Measurements from ENCODE around the gene RRAD.
"Not testable (repeated sequence)": the region's sequence is repeated elsewhere in the genome, so short reads cannot be mapped to it uniquely, and the experiment has no call there.

The RRAD gene

DNA sequence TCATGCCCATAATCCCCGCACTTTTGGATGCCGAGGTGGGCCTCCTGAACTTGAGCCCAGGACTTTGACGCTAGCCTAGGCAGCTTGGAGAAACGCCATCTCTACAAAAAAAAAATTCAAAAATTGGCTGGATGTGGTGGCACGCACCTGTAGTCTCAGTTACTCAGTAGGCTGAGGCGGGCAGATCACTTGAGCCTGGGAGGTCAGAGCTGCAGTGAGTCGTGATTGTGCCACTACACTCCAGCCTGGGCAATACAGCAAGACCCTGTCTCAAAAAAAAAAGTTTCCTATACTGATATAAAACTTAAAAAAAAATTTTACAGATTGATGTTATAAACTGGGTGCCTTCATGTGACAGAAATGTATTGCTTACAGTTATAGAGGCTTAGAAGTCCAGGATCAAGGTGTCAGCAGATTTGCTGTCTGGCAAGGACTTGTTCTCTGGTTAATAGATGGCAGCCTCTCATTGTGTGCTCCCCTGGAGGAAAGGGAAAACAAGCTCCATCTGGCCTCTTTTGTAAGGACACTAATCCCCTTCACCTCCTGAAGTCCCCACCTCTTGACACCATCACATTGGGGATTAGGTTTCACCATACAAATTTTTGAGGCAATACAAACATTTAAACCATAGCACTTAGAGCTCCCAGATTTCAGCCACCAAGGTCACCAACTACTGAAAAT lies 27.2 kb upstream of the RRAD start:
- DNase-seq = no peak

- DNase-seq = no peak
These were observed 25.8 kb upstream of the RRAD start for GRCh38 chr16:66950971-66951790.

GRCh38 chr16:66950437-66950836 lies 25.1 kb upstream of the RRAD start:
- DNase-seq = no peak

DNA sequence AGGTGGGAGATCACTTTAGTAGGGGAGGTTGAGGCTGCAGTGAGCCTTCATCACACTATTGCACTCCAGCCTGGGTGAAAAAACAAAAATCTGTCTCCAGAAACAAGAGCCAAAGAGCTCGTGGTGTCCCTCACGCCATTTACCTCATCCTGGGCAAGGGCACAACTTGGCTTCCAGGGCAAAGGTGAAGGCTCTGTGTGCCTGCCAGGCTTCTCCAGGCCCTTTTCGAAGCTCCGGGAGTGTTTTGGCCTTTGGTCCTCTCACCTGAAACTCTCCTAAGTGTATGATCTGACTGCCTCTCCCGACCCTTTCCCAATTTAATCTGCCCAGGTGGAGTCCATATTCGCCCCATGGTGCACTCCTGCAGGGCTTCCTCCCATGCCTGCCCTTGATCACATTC lies 24.1 kb upstream of the RRAD start:
- no peak for DNase-seq

- no peak for DNase-seq
These were observed 23.5 kb upstream of the RRAD start for GRCh38 chr16:66948837-66949225.

- DNase-seq = peak in 3 of 58 donors; percentile 23 to 43 (median 36)
These were observed 22.9 kb upstream of the RRAD start for GRCh38 chr16:66948134-66948836.

- peak in 53 of 58 donors; percentile 9 to 87 (median 57) for DNase-seq
These were observed 22.1 kb upstream of the RRAD start for GRCh38 chr16:66947302-66948065.

DNA sequence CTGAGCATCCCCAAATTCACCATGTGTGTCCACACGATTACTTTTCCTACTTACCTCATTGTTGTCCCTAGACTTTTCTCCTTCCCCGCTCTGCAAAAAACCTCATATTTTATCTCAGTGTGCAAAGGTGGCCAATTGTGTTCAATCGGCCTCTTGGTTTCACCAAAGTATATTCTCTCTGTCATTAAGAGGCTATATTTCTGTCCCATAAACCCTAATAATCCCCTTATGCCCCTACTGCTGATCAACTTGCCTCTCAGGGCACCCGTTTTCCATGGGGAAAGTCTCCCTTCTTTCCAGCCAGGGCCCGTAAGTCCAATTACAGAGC lies 21.6 kb upstream of the RRAD start:
- DNase-seq = no peak

DNA sequence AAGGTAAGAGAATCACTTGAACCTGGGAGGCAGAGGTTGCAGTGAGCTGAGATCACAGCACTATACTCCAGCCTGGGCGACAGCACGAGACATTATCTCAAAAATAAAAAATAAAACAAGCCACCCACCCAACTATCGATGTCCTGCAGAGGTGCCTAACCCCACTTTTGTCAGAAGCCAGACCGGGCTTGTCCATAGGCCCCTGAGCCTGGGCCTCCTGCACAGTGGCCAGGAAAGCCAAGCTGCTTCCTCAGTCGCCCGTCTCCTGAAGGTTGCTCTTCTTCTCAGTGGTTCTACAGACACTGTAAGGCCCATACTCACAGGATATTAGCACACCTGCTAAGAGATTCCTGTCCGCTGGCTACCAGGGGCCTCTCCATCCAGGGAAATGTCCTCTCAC lies 21.2 kb upstream of the RRAD start:
- DNase-seq = no peak

DNA sequence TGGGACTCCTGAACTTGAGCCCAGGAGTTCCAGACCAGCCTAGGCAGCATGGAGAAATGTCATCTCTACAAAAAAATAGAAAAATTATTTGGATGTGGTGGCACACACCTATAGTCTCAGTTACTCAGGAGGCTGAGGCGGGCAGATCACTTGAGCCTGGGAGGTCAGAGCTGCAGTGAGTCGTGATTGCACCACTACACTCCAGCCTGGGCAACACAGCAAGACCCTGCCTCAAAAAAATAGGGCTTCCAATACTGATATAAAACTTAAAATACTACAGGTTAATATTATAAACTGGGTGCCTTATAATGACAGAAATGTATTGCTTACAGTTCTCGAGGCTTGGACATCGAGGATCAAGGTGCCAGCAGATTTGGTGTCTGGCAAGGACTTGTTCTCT lies 20.6 kb upstream of the RRAD start:
- DNase-seq = no peak

DNA sequence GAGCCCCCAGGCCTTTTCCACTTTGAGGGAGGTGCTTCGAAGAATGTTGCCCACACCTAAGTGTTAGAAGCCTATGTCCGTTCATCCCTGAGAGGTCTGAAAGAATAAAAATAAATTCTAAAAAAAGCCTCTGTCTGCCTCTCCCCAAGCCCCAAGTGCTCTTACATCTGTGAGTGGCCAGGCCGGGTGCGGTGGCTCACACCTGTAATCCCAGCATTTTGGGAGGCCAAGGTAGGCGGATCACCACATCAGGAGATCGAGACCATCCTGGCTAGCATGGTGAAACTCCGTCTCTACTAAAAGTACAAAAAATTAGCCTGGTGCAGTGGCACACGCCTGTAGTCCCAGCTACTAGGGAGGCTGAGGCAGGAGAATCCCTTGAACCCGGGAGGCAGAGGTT lies 19.6 kb upstream of the RRAD start:
- DNase-seq = not testable (repeated sequence)

GRCh38 chr16:66944054-66944441 lies 18.7 kb upstream of the RRAD start:
- DNase-seq = no peak

DNA sequence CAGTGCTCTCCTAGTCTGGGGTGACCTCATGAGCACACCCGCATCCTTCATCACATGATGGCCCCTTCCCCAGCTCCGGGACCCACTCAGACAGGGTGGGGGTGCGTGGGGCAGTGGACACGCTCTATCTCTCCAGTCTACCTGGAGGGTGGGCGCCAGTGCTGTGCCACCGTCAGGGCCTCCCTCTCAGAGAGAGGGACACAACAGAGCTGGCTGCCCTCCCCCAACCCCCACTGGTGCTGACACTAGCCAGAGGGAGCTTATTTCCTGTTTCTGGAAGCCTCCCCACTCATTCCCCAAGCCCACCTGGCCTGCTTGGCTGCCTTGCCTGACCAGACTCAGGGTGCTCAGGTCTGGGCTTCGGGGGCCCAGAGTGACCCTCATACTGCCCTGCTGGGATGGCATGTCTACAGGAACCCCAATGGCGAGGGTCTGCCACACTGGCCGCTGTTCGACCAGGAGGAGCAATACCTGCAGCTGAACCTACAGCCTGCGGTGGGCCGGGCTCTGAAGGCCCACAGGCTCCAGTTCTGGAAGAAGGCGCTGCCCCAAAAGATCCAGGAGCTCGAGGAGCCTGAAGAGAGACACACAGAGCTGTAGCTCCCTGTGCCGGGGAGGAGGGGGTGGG lies 18.2 kb upstream of the RRAD start:
- no peak for DNase-seq

DNA sequence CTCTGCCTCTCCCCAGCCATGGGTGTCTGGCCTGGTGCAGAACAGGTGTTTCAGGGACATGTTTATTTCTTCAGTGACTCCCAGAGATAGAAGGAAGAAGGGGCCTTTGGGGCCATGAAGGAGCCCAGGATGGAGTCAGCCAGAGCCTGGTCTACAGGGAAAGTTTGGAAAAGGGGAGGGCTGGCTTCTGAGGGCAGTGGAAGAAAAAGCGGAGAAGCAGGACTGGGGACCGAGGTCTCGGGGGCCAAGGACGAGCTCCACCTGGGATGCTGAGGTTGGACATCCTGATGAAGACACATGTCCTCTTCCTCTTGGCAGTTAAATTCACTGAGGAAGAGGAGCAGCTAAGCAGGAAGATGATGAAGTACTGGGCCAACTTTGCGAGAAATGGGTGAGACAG lies 17.6 kb upstream of the RRAD start:
- DNase-seq = no peak

- DNase-seq = no peak
These were observed 14.9 kb upstream of the RRAD start for GRCh38 chr16:66940236-66940635.

DNA sequence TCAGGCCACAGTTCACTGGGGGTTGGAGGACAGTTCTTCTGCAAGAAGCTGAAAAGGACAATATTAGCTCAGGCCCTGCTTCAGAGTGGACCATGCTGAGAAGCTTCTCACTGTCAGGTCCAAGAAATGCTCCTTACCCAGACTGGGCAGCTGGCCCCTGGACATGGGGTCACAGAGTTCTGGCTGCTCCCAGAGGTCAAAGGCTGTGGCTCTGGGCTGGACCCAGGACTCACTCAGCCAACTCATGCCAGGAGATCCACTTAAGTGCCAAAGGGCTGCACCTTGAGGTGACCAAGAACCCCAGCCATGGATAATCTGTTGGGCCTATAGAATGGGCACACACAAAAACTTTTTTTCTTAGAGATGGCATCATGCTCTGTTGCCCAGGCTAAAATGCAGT lies 14.0 kb upstream of the RRAD start:
- no peak for DNase-seq

DNA sequence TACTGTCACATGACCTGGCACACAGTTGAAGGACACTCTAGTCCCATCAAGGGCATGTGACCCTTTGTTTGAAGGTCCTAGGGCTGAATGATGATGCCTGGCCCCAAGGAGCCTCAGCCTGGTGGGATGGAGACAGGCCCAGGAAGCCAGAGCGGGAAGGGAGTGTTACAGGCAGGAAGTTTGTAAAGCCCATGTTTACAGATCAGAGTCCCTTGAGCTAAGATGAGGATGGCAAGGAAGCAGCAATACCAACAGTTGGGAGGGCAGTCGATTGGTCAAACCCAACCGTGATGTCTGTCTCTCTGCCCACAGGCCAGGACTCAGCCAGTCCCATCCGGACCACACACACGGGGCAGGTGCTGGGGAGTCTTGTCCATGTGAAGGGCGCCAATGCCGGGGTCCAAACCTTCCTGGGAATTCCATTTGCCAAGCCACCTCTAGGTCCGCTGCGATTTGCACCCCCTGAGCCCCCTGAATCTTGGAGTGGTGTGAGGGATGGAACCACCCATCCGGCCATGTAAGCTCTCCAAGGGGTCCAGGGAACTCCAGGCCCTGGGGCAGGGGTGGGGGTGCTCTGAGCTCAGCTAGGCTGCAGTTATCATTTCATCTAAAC lies 12.5 kb upstream of the RRAD start:
- DNase-seq = no peak

DNA sequence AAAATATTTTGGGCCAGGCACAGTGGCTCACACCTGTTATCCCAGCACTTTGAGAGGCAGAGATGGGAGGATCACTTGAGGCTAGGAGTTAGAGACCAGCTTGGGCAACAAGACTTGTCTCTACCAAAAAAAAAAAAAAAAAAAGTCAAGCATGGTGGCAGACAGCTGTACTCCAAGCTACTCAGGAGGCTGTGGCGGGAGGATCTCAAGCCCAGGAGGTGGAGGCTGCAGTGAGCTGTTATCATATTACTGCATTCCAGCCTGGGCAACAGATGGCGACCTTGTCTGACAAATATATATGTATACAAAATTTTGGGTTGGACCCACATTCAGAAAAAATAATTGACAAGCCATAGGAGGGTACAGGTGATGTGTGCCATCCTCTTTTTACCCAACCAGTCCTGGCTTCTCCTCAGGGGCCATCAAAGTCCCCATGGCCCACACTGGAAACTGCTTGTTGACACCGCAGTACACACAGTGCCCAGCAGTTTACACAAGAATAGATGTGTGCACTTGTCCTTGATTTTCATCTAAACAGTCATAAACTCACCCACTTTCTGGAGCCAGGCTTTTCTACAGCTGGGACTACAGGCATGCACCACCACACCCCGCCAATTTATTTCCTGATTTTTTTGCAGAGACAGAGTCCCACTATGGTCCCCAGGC lies 11.7 kb upstream of the RRAD start:
- DNase-seq = no peak

- no peak for DNase-seq
These were observed 11.1 kb upstream of the RRAD start for GRCh38 chr16:66936462-66936861.

- DNase-seq = peak in 5 of 58 donors; percentile 17 to 34 (median 21)
These were observed 10.1 kb upstream of the RRAD start, which contains the start of gene CES2 for GRCh38 chr16:66935314-66936011. Gene CES2, plus strand, starts transcription at chr16:66935516. Its CDS starts 120 bp downstream, at chr16:66935636.
